ENCODE data around the gene MSRB1. TPM values are rescaled to one million over a fixed set of nuclear protein-coding genes. Genes with fewer than 3 reads are reported as not detected.

The MSRB1 gene
- total and polyA plus RNA-seq, 2 experiments from 2014 or later = 14.1 to 26.9 TPM

GRCh38 chr16:1946495-1947368, 3.7 kb upstream of the MSRB1 start:
- no peaks in the 10 kb centered on the region for H3F3A ChIP-seq (ENCODE audit: insufficient read depth)
- 84 to 87% methylated on average over 33 of the region's 38 CpGs for WGBS, 2 experiments (ENCODE audit: low coverage in 1 of 2, low lambda C conversion rate in 2 of 2, missing lambda C conversion rate in 2 of 2)
- no peak for TF ChIP-seq EZH2 (IDR thresholded peaks at IDR 0.05; ENCODE audit: insufficient read depth, poor library complexity, severe bottlenecking)
- no peak for TF ChIP-seq EZH2phosphoT487 (IDR thresholded peaks at IDR 0.05; ENCODE audit: insufficient read depth, low read depth)
- no peak overlapping the region for H3K4me2 ChIP-seq (ENCODE audit: unreplicated experiment)
- no peaks in the 10 kb centered on the region for H3K9me3 ChIP-seq (ENCODE audit: low read depth)
- no peak overlapping the region for H3K4me3 ChIP-seq
- no peak overlapping the region for H3K9ac ChIP-seq
- H2AFZ ChIP-seq = no peak overlapping the region
- no peaks in the 10 kb centered on the region for H4K20me1 ChIP-seq (ENCODE audit: insufficient read depth)
- no peaks in the 10 kb centered on the region for H3K27me3 ChIP-seq (replicated peaks; ENCODE audit: insufficient read depth)
- no peak overlapping the region for H3K27ac ChIP-seq
- H3K79me2 ChIP-seq (ENCODE audit: insufficient read depth) = no peaks in the 10 kb centered on the region
- no peak for DNase-seq
- H3K4me1 ChIP-seq (ENCODE audit: insufficient read depth) = no peaks in the 10 kb centered on the region
- no peaks in the 10 kb centered on the region for H3K36me3 ChIP-seq (ENCODE audit: low read depth)
- H3K9me2 ChIP-seq (ENCODE audit: insufficient read depth) = no peaks in the 10 kb centered on the region
- in situ Hi-C loops (cut with MboI) = no loop called here

GRCh38 chr16:1945559-1946391, 2.8 kb upstream of the MSRB1 start:
- H3K79me2 ChIP-seq (ENCODE audit: insufficient read depth) = no peaks in the 10 kb centered on the region
- H3K4me3 ChIP-seq = no peak overlapping the region
- H3K9me3 ChIP-seq (ENCODE audit: low read depth) = no peaks in the 10 kb centered on the region
- in situ Hi-C loops (cut with MboI) = no loop called here
- TF ChIP-seq EZH2 (IDR thresholded peaks at IDR 0.05; ENCODE audit: insufficient read depth, poor library complexity, severe bottlenecking) (no peak), EZH2phosphoT487 (IDR thresholded peaks at IDR 0.05; ENCODE audit: insufficient read depth, low read depth) (no peak)
- H3F3A ChIP-seq (ENCODE audit: insufficient read depth) = no peaks in the 10 kb centered on the region
- no peaks in the 10 kb centered on the region for H3K36me3 ChIP-seq (ENCODE audit: low read depth)
- H3K27ac ChIP-seq = no peak overlapping the region
- H3K4me1 ChIP-seq (ENCODE audit: insufficient read depth) = no peaks in the 10 kb centered on the region
- no peak overlapping the region for H2AFZ ChIP-seq
- no peak for DNase-seq
- H3K9ac ChIP-seq = no peak overlapping the region
- WGBS, 2 experiments (ENCODE audit: low coverage in 1 of 2, low lambda C conversion rate in 2 of 2, missing lambda C conversion rate in 2 of 2) = 69 to 71% methylated on average over 18 to 19 of the region's 19 CpGs
- no peaks in the 10 kb centered on the region for H4K20me1 ChIP-seq (ENCODE audit: insufficient read depth)
- H3K4me2 ChIP-seq (ENCODE audit: unreplicated experiment) = no peak overlapping the region
- no peaks in the 10 kb centered on the region for H3K9me2 ChIP-seq (ENCODE audit: insufficient read depth)
- no peaks in the 10 kb centered on the region for H3K27me3 ChIP-seq (replicated peaks; ENCODE audit: insufficient read depth)

GRCh38 chr16:1944612-1945199, 1.7 kb upstream of the MSRB1 start:
- WGBS, 2 experiments (ENCODE audit: low coverage in 1 of 2, low lambda C conversion rate in 2 of 2, missing lambda C conversion rate in 2 of 2) = 85 to 86% methylated on average over 19 to 21 of the region's 21 CpGs
- DNase-seq = no peak

More at GRCh38 chr16:1944612-1945199, 1.7 kb upstream of the MSRB1 start:
- Histone ChIP-seq H3K79me2 (ENCODE audit: insufficient read depth) (no peaks in the 10 kb centered on the region), H3K9me3 (ENCODE audit: low read depth) (no peaks in the 10 kb centered on the region), H3K9ac (no peak overlapping the region), H3K4me1 (ENCODE audit: insufficient read depth) (no peaks in the 10 kb centered on the region), H3K9me2 (ENCODE audit: insufficient read depth) (no peaks in the 10 kb centered on the region), H3K27ac (no peak overlapping the region), H2AFZ (no peak overlapping the region), H3K4me2 (ENCODE audit: unreplicated experiment) (no peak overlapping the region), H3F3A (ENCODE audit: insufficient read depth) (no peaks in the 10 kb centered on the region), H3K27me3 (replicated peaks; ENCODE audit: insufficient read depth) (no peaks in the 10 kb centered on the region), H4K20me1 (ENCODE audit: insufficient read depth) (no peaks in the 10 kb centered on the region), H3K4me3 (no peak overlapping the region), H3K36me3 (ENCODE audit: low read depth) (no peaks in the 10 kb centered on the region)
- in situ Hi-C loops (cut with MboI) = no loop called here
- TF ChIP-seq EZH2phosphoT487 (IDR thresholded peaks at IDR 0.05; ENCODE audit: insufficient read depth, low read depth) = no peak
- TF ChIP-seq EZH2 (IDR thresholded peaks at IDR 0.05; ENCODE audit: insufficient read depth, poor library complexity, severe bottlenecking) = no peak
